Naive B cell (primary cell): Measurements from ENCODE around the gene FLVCR1. TPM values are rescaled to one million over a fixed set of nuclear protein-coding genes. Genes with fewer than 3 reads are reported as not detected.
A peak's percentile ranks its signal among the peaks of the same experiment; 100 is the strongest.

Source experiments
- ATAC-seq, 2 donors: fragments of 150-1000 bp; cut with Tn5 transposase; 2 replicates each; pipeline ENCODE4 v1.10.0; 2021; ENCODE audit warnings: low read depth in 2 of 2, mild to moderate bottlenecking in 2 of 2, moderate library complexity in 2 of 2
- DNase-seq: peaks from one replicate; pipeline ENCODE4 v3.0.0; 2022
- H3K27ac Mint-ChIP-seq, 6 donors: one replicate each; pipeline ENCODE4 v1.8.0; 2020 to 2022; ENCODE audit warnings: mild to moderate bottlenecking in 6 of 6, mixed read lengths in 6 of 6, moderate library complexity in 5 of 6, inconsistent platforms in 2 of 6
- H3K27me3 Mint-ChIP-seq, 3 donors: one replicate each; pipeline ENCODE4 v1.8.0; 2021 to 2022; ENCODE audit warnings: mixed read lengths in 3 of 3, mild to moderate bottlenecking in 1 of 3
- H3K36me3 Mint-ChIP-seq, 2 donors: one replicate each; pipeline ENCODE4 v1.8.0; 2020 to 2022; ENCODE audit warnings: mixed read lengths in 2 of 2, inconsistent platforms in 1 of 2, mild to moderate bottlenecking in 1 of 2
- H3K4me1 Mint-ChIP-seq, 3 donors: one replicate each; pipeline ENCODE4 v1.8.0; 2020 to 2022; ENCODE audit warnings: mixed read lengths in 3 of 3, inconsistent platforms in 1 of 3, mild to moderate bottlenecking in 1 of 3, moderate library complexity in 1 of 3
- H3K4me3 Mint-ChIP-seq, 8 donors: one replicate each; pipeline ENCODE4 v1.8.0; 2020 to 2022; ENCODE audit warnings: mild to moderate bottlenecking in 8 of 8, mixed read lengths in 8 of 8, moderate library complexity in 8 of 8, inconsistent platforms in 2 of 8
- H3K9me3 Mint-ChIP-seq, 7 donors: one replicate each; pipeline ENCODE4 v1.8.0; 2020 to 2022; ENCODE audit warnings: mixed read lengths in 7 of 7, mild to moderate bottlenecking in 5 of 7, inconsistent platforms in 2 of 7, moderate library complexity in 1 of 7
- polyA plus RNA-seq, 6 donors: library from polyadenylated mRNA; unstranded; fragments of 300-500 nt; fragmentation: Illumina TruSeq; gene quantifications; one replicate each; pipeline ENCODE4 v1.2.3, GENCODE V29; 2021; ENCODE audit warnings: low read depth in 6 of 6

The FLVCR1 gene
- polyA plus RNA-seq, 6 donors from 2014 or later = 1.0 to 4.6 (median 2.5) TPM

DNA sequence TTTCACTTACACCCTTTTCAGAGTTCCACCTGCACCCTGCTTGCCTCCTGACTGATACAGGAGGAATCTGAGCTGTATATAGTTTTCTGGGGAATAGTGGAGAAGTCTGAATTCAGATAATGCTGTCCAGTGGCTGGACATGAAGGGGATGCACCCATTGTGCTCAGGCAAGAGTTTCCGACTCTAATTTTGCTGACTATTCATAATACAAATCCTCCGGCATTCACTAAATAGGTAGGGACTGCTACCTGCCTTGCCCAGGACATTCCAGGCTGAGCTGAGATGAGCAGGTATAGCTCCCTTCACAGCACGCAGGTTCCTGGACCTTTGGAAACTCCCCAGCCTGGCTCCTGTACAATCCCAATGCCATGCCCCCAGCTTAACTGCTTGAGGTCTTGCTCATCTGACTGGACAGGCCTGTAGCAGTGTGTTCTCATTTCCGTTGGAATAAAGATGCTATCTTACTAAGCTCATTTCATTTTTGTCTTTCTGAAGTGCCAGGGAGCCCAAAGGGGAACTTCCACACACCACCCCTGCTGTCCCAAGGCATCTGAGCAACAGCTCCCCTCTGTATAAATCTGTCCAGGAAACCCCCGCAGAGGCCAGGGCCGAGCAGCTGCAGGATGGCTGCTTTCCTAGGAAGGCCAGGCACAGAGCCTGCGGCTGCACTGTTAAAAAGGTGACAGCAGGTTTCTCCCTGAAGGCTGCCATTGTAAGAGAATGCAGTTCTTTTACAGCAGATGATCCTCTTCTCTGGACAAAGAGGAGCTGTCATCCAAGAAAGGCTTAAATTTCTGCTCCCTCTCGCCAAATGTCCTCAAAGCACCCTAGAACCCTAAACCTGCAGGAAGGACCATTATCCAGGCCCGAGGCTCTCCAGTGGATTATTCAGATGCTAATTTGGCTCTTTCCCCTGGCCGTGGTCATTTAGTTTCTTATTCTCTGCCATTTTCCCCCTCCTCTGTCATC, 70.5 kb downstream of the FLVCR1 start:
- peaks cover 0 to 7% (median 3%) of the 10 kb centered on the region in 3 donors for H3K4me1 Mint-ChIP-seq
- H3K4me3 Mint-ChIP-seq = no peak overlapping the region
- H3K27ac Mint-ChIP-seq = peak overlapping the region in 1 of 6 donors; percentile 39
- H3K27me3 Mint-ChIP-seq = peaks cover 4 to 12% (median 10%) of the 10 kb centered on the region in 3 donors
- no peaks in the 10 kb centered on the region for H3K36me3 Mint-ChIP-seq
- DNase-seq = no peak
- peaks cover 0 to 10% (median 0%) of the 10 kb centered on the region in 7 donors for H3K9me3 Mint-ChIP-seq
- ATAC-seq = no peak

DNA sequence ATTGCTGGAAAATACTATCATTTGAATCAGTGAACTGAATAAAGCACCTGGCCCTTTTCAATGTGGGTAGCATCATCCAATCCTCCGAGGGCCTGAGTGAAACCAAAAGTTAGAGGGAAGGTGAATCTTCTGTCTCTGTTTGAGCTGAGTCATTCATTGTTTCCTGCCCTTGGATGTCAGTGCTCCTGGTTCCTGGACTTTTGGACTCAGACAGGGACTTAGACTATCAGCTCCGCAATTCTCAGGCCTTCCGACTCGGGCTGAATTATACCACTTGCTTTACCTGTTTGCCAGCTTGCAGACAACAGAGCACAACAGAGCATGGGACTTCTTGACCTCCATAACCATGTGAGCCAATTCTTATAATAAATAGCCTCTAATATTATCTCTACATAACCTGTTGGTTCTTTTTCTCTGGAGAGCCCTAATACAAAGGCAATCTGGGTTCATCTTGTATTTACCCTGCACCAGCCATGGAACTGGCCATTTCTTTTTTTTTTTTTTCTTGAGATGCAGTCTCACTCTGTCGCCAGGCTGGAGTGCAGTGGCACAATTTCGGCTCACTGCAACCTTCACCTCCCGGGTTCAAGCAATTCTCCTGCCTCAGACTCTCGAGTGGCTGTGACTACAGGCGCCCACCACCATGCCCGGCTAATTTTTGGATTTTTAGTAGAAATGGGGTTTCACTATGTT, 73.1 kb downstream of the FLVCR1 start:
- H3K4me3 Mint-ChIP-seq = no peak overlapping the region
- H3K9me3 Mint-ChIP-seq = peaks cover 0 to 10% (median 0%) of the 10 kb centered on the region in 7 donors

GRCh38 chr1:212933815-212934471, 75.9 kb downstream of the FLVCR1 start:
- H3K9me3 Mint-ChIP-seq = no peaks in the 10 kb centered on the region
- H3K36me3 Mint-ChIP-seq = no peaks in the 10 kb centered on the region

More for the DNA sequence above, 73.1 kb downstream of the FLVCR1 start:
- H3K27ac Mint-ChIP-seq = no peak overlapping the region
- H3K4me1 Mint-ChIP-seq = no peaks in the 10 kb centered on the region
- H3K36me3 Mint-ChIP-seq = no peaks in the 10 kb centered on the region
- ATAC-seq (no peak), DNase-seq (no peak)
- H3K27me3 Mint-ChIP-seq = no peaks in the 10 kb centered on the region

DNA sequence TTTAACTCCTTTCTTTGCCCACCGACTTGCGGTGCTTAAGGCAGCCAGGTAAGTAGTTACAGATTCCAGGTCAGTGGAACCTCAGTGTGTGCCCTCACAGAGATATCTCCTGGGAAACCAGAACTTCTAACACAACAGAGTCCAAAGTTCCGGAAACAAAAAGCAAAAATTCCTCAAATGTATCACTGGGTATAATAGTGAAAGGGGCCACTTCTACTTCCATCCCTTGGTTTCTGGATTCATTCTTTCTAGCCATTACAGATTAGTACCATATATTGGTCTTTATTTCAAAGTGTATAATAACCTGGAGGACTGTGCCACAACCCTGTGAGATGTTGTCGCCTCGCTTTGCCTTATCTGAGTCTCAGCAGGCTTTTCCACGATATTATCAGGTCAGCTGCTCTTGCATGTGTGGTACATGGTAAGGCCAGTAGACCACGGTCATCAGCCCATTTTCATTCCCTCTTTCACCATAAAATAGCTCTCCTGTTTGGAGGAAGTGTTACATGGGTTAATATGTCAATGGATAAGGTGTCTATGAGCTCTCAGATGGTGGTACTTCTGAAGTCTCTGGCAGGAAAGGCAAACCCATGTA, 77.4 kb downstream of the FLVCR1 start:
- DNase-seq (no peak), ATAC-seq (no peak)
- Mint-ChIP-seq H3K27me3 (no peaks in the 10 kb centered on the region), H3K27ac (no peak overlapping the region), H3K9me3 (peaks cover 0 to 9% (median 5%) of the 10 kb centered on the region in 7 donors), H3K4me1 (no peaks in the 10 kb centered on the region), H3K36me3 (no peaks in the 10 kb centered on the region), H3K4me3 (no peak overlapping the region)

More at GRCh38 chr1:212933815-212934471, 75.9 kb downstream of the FLVCR1 start:
- DNase-seq = no peak
- Mint-ChIP-seq H3K27me3 (no peaks in the 10 kb centered on the region), H3K4me1 (no peaks in the 10 kb centered on the region), H3K27ac (peak overlapping the region in 1 of 6 donors; percentile 20), H3K4me3 (no peak overlapping the region)
- ATAC-seq = no peak

DNA sequence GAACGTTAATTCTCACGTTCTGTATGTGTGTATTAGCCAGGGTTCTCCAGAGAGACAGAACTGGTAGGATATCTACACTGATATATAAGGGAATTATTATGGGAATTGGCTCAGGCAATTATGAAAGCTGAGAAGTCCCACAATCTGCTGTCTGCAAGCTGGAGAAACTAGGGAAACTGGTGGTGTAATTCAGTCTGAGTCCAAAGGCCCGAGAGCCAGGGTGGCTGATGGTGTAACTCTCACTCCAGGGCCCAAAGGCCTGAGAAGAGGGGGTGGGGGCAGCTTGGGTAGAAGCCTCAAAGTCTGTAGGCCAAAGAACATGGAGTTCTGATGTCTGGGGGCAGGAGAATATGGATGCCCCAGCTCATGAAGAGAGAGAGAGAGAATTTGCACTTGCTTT, 79.0 kb downstream of the FLVCR1 start:
- H3K4me3 Mint-ChIP-seq = peak overlapping the region in 1 of 8 donors; percentile 56
- no peak overlapping the region for H3K27ac Mint-ChIP-seq
- ATAC-seq (no peak), DNase-seq (no peak)
- H3K36me3 Mint-ChIP-seq = peaks cover 0 to 5% of the 10 kb centered on the region in 2 donors
- no peaks in the 10 kb centered on the region for H3K4me1 Mint-ChIP-seq
- peaks cover 0 to 14% (median 5%) of the 10 kb centered on the region in 7 donors for H3K9me3 Mint-ChIP-seq
- no peaks in the 10 kb centered on the region for H3K27me3 Mint-ChIP-seq

- ATAC-seq = no peak
- H3K27me3 Mint-ChIP-seq = no peaks in the 10 kb centered on the region
- H3K4me3 Mint-ChIP-seq = no peak overlapping the region
- peaks cover 0 to 14% (median 5%) of the 10 kb centered on the region in 7 donors for H3K9me3 Mint-ChIP-seq
- peaks cover 0 to 8% (median 5%) of the 10 kb centered on the region in 3 donors for H3K4me1 Mint-ChIP-seq
- H3K36me3 Mint-ChIP-seq = peaks cover 0 to 5% of the 10 kb centered on the region in 2 donors
- DNase-seq = no peak
- no peak overlapping the region for H3K27ac Mint-ChIP-seq
Measured at GRCh38 chr1:212938846-212939245, 80.8 kb downstream of the FLVCR1 start.

GRCh38 chr1:212941452-212941851, 83.4 kb downstream of the FLVCR1 start:
- Mint-ChIP-seq H3K4me1 (peaks cover 21 to 32% (median 23%) of the 10 kb centered on the region in 3 donors), H3K27ac (no peak overlapping the region), H3K4me3 (no peak overlapping the region), H3K27me3 (no peaks in the 10 kb centered on the region), H3K36me3 (peaks cover 0 to 5% of the 10 kb centered on the region in 2 donors), H3K9me3 (peaks cover 0 to 14% (median 5%) of the 10 kb centered on the region in 7 donors)
- DNase-seq (no peak), ATAC-seq (no peak)

DNA sequence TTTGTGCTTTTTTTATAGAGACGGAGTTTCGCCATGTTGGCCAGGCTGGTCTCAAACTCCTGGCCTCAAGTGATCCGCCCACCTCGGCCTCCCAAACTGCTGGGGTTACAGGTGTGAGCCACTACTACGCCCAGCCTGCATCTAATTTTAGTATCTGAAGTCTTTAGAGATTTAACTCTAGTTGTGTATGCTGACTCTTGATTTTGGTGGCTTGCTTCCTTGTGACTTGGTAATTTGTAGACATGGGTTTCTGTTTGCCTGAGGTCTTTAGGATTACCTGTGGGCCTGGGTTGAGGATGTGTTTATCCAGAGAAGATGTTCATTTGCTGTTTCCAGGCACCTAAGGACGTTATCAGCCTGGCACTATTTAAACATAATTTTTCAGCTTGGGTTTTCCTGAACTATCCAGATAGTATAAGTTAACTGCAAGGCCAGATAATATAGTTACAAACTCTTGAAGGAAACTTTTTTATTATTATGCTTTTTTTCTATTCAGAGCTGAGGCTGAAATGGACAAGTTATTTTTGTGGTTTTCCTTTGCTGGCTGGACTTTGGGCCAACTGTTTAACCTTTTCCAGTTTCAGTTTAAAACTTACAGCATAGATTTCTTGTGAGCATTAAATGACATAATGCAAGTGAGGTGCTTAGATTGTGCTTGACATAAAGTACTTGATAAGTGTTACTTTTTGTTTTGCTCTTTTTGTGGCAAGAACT, 84.8 kb downstream of the FLVCR1 start:
- peaks cover 0 to 5% of the 10 kb centered on the region in 2 donors for H3K36me3 Mint-ChIP-seq
- H3K9me3 Mint-ChIP-seq = peaks cover 0 to 14% (median 5%) of the 10 kb centered on the region in 7 donors
- no peak for DNase-seq
- H3K27me3 Mint-ChIP-seq = no peaks in the 10 kb centered on the region
- peak overlapping the region in 1 of 6 donors; percentile 26 for H3K27ac Mint-ChIP-seq
- H3K4me1 Mint-ChIP-seq = peaks cover 26 to 44% (median 27%) of the 10 kb centered on the region in 3 donors
- ATAC-seq = no peak
- no peak overlapping the region for H3K4me3 Mint-ChIP-seq

GRCh38 chr1:212943393-212943710, 85.3 kb downstream of the FLVCR1 start:
- ATAC-seq = no peak
- no peak for DNase-seq
- Mint-ChIP-seq H3K27me3 (no peaks in the 10 kb centered on the region), H3K4me1 (peaks cover 26 to 44% (median 27%) of the 10 kb centered on the region in 3 donors), H3K4me3 (peak overlapping the region in 1 of 8 donors; percentile 1), H3K9me3 (peaks cover 0 to 14% (median 5%) of the 10 kb centered on the region in 7 donors), H3K36me3 (peaks cover 0 to 5% of the 10 kb centered on the region in 2 donors), H3K27ac (peak overlapping the region in 3 of 6 donors; percentile 59 to 63 (median 60))

- Mint-ChIP-seq H3K9me3 (peaks cover 0 to 14% (median 5%) of the 10 kb centered on the region in 7 donors), H3K4me1 (peaks cover 26 to 44% (median 27%) of the 10 kb centered on the region in 3 donors), H3K27ac (peak overlapping the region in 4 of 6 donors; percentile 30 to 60 (median 43)), H3K4me3 (peak overlapping the region in 3 of 8 donors; percentile 2 to 26 (median 12)), H3K27me3 (no peaks in the 10 kb centered on the region), H3K36me3 (peaks cover 0 to 5% of the 10 kb centered on the region in 2 donors)
- DNase-seq (peak; percentile 30), ATAC-seq (peak; percentile 83 to 88)
Measured at GRCh38 chr1:212944229-212944901, 86.3 kb downstream of the FLVCR1 start.

- H3K27ac Mint-ChIP-seq = no peak overlapping the region
- peaks cover 0 to 5% of the 10 kb centered on the region in 2 donors for H3K36me3 Mint-ChIP-seq
- no peak for DNase-seq
- H3K4me1 Mint-ChIP-seq = peaks cover 26 to 47% (median 29%) of the 10 kb centered on the region in 3 donors
- no peak overlapping the region for H3K4me3 Mint-ChIP-seq
- peaks cover 0 to 9% (median 3%) of the 10 kb centered on the region in 7 donors for H3K9me3 Mint-ChIP-seq
- ATAC-seq = no peak
- H3K27me3 Mint-ChIP-seq = peaks cover 0 to 2% (median 0%) of the 10 kb centered on the region in 3 donors
Measured at GRCh38 chr1:212945056-212945455, 87.0 kb downstream of the FLVCR1 start.
